Activated CD4-positive, alpha-beta T cell treated with anti-CD3 and anti-CD28 coated beads for 4 hours (primary cell): Measurements from ENCODE around the gene TSPAN7.

Experiments
- DNase-seq, 2 donors: peaks; one replicate each; pipeline ENCODE4 v3.0.0-alpha.2; 2020

The TSPAN7 gene

DNA sequence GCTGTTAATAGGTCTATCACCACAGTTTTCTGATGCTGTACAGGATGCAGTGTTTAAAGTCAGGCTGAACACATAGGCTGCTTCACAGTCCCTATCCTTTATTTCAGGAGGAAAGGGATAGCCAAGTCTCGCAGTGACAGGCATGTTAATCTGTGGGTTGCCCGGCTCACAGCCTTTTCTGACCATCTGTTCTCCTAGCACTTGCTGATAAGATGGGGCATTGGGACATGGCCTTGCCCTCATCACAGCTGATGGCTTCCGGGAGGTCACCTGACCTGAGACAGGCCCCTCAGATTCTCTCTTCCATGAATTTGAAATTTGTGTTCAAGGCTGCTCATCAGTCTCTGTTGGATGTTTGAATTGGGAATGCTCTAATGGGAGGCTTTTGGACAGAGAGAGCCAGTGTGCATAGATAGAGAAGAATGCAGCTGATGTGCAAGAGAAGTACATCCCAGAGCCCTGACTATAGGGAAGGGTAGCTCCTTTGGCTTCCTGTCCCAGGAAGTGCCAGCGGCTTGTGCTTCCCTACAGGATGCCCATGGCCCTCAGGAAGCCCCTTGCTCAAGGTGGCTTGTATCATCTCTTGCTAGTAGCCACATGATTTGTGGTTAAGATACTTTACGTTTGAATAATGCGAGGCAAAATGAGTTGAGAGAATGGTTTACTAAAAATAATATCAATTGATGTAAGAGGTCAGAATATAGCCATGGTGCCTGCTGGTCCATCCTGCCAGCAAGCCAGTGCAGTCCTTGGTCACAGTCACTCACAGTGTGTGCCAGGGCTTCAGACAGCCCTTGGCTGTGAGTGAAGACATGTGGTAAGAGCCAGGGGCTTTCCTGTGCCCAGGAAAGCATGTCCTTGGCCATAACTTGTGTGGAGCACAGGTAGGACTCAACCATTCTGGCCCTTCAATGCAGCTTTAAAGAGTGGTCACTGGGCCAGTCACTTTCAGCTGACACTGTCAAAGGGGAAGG, 88.6 kb downstream of the TSPAN7 start:
- no peak for DNase-seq

DNA sequence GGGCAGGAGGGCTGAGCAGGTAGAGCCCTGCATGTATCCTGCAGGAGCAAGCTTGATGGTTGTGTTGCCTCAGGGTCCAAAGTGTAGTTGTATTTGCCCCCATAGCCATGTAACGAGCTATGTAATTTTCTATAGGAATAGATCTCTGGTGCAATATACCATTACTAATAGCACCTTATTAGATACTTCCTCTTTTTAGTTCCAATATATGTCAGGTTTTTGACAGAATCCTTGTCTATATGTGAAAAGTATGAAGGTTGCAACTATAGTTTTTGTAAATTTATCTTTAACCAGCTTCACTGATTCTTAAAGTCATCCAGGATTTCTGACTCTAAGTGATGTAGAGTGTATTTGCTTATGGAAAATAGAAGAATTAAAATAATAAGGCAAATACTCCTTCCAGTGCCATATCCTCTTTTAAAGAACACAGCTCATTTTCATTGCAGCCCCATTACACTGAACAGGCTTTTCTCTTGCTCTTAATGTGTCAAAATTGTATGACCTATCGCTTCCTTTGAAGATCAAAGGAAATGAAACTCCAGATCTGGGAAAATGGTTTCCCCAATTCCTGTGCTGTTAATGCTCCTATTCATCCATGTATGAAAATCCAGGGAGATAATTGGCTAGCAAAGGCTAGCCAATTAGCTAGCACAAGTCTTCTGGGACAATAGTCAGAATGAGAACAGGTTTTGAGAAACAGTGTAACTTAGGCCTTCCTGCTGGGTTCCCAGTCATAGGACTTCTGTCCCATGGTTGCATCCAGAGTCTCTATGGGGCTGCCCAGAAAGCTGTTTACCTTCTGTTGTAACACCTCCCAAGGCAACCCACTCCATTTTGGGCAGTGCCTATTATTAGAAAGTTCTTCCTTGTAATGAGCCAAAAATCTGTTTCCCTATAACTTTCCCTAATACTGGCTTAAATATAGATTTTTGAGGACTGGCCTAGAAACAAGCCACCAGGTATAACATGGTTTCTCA, 90.6 kb downstream of the TSPAN7 start:
- DNase-seq: no peak

DNA sequence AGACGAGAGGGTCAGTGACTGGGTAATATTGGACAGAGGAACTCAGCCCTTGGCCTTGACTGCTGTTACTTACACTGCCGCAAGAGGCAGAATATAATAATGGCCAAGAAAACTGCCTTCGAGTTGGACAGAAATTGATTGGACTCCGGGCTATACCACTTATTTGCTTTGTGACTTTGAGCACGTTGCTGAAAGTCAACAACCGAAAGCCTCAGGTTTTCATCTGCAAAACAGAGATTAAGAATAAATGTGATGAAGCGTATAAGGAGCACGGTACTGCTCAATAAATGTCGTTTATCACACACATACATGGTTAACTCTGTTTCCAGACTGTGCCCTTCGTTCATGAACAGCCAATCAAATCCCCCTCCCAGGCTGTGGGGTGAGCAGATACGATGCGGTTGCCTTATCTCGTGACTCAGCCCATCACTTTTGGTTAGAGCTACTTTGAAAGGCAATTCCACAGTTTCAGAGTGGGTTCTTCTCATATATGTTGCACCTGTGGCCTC, 91.6 kb downstream of the TSPAN7 start:
- no peak for DNase-seq

DNA sequence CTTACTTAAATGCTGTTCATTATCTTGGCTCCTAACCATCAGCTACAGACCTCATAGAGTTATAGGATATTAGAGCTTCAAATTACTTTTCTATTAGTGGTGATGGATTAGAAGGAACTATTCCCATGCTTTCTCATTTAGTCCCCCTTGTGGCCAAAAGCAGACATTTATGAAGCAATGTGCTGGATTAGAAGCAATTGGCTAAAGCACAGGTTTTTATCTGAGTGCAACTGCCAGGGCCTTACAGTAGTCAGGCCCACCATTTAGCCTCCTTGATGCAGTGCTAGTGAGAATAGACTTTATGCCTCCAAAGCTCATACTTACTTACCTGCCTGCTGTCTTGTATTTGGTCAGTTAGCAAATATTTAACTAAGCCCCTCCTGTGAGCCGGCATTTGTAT, 93.0 kb downstream of the TSPAN7 start:
- DNase-seq: no peak

DNA sequence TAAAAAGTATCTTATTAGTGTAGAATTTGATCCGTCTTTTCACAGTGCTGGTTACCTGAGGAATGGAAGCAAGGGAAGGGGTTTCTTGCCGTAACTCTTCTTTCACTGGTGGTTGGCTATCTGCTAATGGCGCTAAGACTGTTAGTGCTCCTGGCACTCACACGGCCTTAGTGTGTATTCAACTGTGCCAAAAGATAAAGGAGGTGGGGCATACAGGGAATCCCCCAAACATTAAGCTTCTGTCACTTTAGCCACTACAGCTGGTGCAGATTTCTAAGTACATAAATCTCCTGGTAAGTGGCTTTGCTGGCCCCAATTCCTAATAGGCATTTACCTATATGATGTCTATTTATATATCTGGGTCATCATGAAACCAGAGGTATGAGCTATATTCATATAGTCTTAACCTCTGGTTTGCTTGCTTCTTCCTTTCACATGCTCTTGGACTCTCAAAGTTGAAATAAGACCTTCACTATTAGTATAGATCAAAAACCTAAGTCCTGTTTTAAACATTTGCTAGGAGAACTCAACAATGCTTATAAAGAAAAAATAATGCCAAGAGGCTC, 95.1 kb downstream of the TSPAN7 start:
- DNase-seq: no peak

DNA sequence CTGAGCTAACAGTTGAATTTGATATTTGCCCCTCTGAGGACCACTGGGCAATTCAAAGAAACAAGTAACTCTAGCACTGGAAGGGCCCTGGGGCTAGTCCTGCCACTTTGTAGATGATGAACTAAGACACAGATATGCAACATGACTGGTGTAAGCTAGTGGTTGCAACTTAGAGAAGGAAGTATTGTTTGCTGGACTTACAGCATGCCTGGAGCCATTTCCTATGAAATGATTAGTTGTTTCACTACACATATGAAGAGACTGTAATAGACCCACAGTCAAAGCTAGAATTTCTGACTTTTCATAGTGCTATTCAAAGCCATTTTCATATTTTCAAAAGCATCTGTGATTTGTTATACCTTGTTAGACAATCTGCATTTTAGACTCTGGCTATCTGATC, 96.2 kb downstream of the TSPAN7 start:
- no peak for DNase-seq

DNA sequence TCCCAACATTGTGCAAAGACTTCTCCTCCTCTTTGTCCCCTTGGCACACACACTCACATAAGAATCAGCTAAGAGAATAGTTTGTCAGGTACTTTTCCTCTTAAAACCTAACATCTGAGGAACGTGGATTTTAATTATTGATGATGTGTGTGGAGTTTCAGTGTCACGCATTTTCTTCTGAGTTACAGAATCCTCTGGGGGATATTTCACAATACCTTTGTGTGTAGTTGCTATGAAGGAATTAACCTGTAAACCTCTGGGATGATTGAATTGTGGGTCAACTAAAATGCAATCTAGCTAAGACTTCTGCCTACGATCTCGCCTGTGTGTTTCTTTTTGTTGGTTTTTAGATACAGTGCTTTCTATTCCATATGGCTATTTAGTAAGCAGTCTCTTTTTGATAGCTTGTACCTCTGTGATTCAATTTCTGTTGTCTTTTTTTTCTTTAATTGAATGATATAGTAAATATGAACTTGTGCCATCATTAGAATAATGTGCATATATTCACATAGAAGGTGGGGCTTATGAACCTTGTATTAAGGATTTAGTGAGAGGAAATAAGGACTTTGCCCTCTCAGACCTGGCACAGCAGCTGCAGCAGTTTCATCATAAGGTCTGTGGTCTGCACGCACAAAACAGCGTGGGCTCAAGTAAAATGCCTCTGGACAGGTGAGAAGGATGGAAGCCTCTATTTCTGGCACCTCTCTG, 99.2 kb downstream of the TSPAN7 start:
- DNase-seq: no peak

DNA sequence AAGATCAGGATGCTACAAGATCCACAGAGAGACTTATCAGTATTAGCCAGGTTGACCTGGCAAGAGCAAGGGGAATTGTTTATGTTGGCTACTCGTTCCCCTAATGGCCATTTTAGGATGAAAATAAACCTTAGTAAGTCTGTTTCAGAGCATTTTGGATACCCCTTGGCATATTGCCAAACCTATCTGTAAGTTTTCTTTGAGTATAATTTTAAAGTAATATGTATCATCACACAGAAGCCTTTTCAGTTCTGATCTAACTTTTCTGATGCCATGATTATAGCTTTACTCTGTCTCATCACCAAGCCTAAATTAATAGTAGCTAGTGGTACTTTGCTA, 99.7 kb downstream of the TSPAN7 start:
- no peak for DNase-seq

DNA sequence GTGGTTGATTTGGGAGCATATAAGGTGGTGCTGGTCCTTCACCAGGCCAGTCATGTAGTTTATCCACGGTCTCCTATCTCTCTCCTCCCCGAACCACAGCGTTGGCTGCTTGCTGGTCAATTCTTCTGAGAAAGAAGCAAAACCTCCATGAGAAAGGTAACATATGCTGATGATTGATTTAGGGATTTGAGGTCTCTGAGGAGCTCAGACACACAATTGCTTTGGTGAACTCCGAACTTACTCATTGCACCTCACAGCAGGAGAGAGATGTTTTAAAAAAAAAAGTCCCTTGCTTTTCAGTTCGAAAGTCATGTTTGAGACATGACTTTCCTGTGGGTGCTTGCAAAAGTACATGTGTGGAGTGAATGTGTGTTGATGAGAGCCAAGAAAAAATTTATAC, 100.2 kb downstream of the TSPAN7 start:
- no peak for DNase-seq

DNA sequence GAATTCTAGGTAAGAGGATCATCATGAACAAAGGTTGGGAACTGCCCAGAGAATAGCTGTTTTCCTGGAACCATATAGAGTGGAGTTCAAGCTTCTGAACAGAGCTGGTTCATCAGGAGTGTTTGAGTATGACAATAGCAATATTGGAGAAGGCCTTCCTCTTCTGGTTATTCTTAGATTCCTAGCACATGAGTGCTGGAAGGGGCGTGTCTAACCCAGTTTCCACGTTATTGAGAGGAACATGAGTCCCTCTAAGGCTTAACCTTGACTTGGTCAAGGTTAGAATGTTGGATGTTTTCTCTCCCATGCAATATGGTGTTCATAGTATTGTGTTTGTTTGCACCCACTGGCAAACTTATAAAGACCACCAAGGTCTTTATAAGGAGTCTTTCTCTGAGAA, 101.3 kb downstream of the TSPAN7 start:
- DNase-seq: no peak

DNA sequence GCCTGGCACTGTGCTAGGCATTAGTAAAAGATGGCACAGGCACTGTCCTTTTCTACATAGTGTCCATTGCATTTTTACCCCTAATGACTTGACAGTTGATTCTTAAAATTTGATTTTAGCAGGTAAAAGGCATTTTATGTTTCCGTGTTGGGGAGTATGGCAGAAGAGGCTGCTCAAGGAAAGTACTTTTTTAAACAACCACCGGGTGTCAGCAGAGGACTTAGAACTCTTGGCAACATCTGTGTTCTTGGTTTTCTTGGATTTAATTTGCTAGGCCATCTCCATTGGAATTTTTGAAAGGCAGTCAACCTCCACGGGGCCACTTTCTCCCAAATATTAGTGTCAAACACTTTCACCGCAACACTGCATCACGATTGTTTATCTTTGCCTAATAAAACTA, 102.9 kb downstream of the TSPAN7 start:
- DNase-seq: no peak

DNA sequence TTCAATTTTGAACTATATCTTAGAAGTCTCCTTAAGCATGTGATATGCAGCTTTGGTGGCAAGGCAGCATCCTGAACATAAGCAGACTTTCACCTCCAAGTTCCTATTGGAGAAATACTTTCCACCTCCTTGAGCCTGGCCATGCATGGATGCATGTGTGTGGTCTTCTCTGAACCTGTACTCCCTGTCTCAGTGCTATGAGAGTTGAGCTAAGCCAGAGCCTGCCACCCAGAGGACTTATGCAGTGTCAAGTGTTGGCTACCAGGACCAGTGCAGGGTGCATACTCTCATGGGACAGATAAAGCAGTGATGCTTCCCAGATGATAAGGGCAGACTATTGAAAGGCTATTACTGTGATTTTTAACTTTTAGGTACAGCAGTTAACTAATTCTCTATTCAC, 105.6 kb downstream of the TSPAN7 start:
- no peak for DNase-seq

DNA sequence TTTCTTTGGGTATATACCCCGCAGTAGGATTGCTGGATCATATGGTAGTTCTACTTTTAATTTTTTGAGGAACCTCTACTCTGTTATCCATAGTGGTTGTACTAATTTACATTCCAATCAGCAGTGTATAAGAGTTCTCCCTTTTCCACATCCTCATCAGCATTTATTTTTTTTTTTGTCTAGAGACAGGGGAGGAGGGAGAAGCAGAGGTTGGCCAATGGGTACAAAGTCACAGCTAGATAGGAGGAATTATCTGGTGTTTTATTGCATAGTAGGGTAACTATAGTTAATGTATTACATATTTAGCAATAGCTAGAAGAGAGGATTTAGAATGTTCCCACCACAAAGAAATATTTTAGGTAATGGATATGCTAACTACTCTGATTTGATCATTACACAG, 107.4 kb downstream of the TSPAN7 start:
- DNase-seq: no peak

DNA sequence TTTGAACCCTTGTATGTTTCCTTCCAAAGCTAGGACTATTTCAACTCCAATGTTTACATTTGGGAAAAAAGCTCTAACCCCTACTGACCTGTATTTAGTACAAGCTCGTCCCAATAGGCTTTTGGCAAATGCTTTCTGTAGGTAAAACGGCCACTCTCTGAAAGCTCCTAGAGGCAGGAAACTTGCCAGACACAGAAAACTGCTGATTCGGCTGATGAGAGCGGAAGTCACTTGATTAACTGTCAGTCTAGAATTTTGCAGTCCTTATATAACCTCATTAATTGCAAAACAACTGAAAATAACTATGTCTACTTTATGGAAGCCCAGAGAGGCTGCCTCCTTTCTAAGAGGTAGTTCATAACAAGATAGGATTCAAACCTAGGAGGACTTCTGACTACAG, 108.1 kb downstream of the TSPAN7 start:
- DNase-seq: peak in 1 of 2 donors; percentile 9

DNA sequence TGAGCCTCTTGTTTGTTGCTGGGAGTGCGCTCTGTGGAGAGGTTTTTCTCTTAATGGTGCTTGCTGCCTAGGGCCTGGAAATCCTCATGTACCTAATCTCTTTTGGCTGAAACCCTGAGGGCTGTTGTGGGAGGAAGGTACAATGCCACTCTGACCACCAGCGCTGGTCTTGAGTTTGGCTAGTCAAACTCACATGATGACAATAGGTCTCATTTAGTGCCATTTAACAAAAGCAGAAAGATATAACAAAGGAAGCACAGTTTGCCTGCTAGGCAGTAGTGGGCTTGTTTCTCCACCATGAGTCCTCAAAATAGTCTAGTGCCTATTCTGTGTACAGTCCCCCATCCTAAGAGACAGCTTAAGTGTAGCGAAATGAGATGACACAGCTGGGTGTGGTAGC, 111.3 kb downstream of the TSPAN7 start:
- no peak for DNase-seq

DNA sequence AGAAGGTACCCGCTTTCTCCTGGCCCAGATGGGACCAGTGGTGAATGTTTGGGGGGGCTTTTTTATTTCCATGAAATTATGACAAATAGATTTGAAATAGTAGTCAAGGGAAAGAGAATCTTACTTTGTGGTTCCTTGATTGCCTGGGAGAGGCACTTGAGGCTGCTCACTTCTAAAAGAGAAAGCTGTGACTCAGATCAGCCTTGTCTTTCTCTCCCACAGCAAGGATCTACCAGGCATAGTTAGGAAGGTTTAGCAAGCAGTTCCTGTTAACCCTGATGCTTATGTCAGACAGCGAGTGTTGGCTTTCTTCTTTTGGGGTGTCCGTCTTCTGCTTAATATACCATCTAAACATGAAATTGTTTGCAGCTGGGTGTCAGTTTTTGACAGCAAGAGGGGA, 114.5 kb downstream of the TSPAN7 start:
- no peak for DNase-seq

DNA sequence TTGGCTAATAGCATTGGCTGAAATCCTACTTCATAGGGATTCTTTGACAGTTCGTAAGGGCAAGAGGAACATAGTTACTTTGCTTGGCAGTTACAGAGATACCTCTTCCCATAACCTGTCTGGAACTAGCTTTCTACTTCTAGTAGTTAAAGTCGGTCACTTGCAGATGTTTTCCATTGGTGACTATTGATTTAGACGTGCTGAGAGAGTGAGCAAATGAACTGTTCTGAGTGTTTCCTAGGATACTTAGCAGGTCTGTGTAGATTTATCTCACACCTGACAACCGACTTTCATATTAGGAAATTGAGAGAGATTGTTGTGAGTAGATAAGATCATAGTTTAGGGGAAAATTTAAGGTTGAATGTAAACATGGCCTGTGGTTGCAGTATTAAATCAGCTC, 116.8 kb downstream of the TSPAN7 start:
- DNase-seq: no peak

DNA sequence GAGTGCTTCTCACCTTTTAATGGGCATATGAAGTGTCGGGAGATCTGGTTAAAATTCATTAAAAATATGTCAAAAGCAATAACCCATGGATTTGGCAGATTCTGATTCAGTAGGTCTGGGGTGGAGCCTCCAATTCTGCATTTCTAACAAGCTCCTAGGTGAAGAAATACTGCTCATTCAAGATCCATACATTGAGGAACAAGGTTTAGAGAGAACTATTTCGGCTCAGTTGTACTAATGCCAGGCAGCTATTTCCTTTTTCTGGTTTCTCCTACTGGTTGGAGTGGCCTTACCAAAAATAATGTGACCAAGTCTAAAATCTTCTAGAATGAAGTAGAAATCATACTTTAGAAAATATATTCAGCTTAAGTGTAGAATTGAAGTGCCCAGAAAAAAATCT, 117.5 kb downstream of the TSPAN7 start:
- no peak for DNase-seq

DNA sequence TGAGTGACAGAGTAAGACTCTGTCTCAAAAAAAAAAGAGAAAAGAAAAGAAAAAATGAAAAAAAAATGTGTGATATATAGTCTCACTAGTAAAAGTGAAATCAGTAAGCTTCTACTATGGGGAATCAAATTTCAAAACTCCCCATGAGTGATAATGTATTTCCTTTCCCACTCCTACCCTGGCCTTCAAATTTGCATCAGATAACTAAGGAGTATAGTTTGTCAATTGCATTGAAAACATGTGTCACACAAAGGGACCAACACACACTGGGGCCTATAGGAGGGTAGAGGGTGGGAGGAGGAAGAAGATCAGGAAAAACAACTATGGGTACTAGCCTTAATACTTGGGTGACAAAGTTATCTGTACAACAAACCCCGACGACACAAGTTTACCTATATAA, 118.4 kb downstream of the TSPAN7 start:
- no peak for DNase-seq

DNA sequence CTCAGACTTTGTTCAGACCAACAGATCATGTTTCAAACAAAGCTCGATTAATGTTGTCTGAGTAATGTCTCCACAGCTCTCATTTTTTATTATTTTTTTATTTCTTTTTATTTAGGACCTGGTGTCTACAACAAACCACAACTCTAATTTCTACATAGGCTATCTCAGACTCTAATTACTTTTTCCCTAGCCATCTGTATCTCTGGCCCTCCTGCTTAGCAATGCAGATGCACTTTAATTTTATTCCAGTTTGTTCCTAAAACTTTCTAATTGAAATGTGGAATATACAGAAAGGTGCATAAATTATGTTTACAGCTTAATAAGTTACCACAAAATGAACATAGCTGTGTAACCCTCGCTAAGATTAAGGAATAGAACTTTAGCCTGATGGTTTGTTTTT, 120.8 kb downstream of the TSPAN7 start:
- DNase-seq: no peak

DNA sequence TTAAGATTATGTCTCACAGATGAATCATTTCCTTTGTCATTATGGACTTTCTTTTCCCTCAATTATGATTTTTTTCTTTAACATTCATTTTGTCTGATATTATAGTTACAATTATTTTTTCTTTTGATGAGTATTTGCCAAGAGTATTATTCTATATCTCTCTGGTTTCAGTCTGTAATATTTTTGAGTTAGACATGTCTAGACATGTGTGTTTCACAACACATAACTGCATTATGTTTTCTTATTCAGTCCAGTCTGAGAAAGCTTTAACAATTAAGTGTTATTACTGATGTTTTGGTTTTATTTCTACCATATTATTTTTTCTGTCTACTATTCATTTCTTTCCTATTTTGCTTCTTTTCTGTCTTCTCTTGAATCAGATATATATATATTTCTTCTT, 131.6 kb downstream of the TSPAN7 start:
- no peak for DNase-seq

DNA sequence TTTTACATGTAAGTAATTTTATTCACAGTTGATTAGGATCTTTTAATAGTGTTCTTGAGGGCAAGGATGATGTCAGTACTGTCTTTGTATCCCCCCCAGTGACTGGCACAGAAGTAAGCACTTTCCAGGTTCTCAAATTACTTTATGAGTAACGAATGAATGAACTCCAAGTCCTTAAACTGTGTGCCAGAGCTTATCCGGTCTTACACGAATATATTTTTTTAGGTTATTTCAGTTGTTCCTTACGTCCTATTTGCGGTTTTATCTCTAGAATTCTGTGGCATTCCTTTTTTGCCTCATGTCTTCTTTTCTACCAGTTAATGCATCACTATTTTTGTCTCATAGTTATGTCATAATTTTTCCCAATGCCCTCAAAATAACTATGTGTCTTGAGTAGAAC, 133.1 kb downstream of the TSPAN7 start:
- no peak for DNase-seq

DNA sequence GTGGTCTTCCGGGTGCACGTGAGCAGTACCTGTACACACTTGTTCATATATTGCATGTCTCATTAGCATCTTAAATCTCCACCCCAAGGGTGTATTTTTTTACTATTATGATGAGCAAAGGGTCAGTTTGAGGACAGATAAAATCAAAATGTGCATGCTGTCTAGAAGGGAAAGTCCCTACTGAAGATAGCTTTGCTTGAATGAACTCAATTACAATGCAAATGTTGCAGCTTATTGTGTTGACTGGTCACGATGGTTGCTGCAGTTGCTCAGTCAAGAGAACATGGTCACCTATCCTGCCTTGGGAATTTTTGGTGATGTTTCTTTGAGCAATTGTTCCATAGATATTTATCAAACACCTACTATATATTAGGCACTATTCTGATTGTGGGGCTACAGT, 136.1 kb downstream of the TSPAN7 start:
- no peak for DNase-seq
